GM12878 (cell line): Measurements from ENCODE around the gene QSOX1.

ENCODE experiments used
- BCL11A ChIP-seq: IDR thresholded peaks from 2 replicates; pipeline ENCODE4 v1.6.1; 2011; ENCODE audit warnings: low read depth, low read length
- CBX5 ChIP-seq: sonication (generic); IDR thresholded peaks from 2 replicates; pipeline ENCODE4 v1.6.1; 2016; ENCODE audit warnings: low read depth, moderate library complexity, mild to moderate bottlenecking, inconsistent platforms
- CHD4 ChIP-seq: fragments of 200-600 bp; sonication (generic); IDR thresholded peaks from 2 replicates; pipeline ENCODE4 v1.6.1; 2016; ENCODE audit warnings: mild to moderate bottlenecking
- CREB1 ChIP-seq: IDR thresholded peaks from 2 replicates; pipeline ENCODE4 v1.6.1; 2012; ENCODE audit warnings: low read depth, mild to moderate bottlenecking, inconsistent platforms
- CTCF ChIP-seq, 3 experiments: IDR thresholded peaks in 2 of 3; conservative IDR thresholded peaks in 1 of 3; 2 replicates each; pipeline ENCODE4 v1.5.1; 2011; ENCODE audit warnings: low read depth in 3 of 3, low read length in 3 of 3, mild to moderate bottlenecking in 3 of 3, control low read depth in 2 of 3, moderate library complexity in 2 of 3, inconsistent platforms in 1 of 3, mixed read lengths in 1 of 3; ENCODE audit not compliant: control insufficient read depth in 2 of 3, insufficient read depth in 1 of 3; ENCODE audit errors: extremely low read depth in 1 of 3
- MLLT1 ChIP-seq: fragments of 450-650 bp; IDR thresholded peaks from 2 replicates; pipeline ENCODE4 v1.6.1; 2016; ENCODE audit warnings: mild to moderate bottlenecking
- MXI1 ChIP-seq: fragments of 150-350 bp; IDR thresholded peaks from 2 replicates; pipeline ENCODE4 v1.6.1; 2011; ENCODE audit warnings: low read depth, mild to moderate bottlenecking, inconsistent platforms, low read length, improper control_type of control experiment
- NRF1 ChIP-seq: conservative IDR thresholded peaks from 2 replicates; pipeline ENCODE4 v1.6.1; 2011; ENCODE audit warnings: mild to moderate bottlenecking, low read depth, low read length, improper control_type of control experiment
- POLR2A ChIP-seq: IDR thresholded peaks from 2 replicates; pipeline ENCODE4 v1.6.1; 2011; ENCODE audit warnings: low read depth, mild to moderate bottlenecking, low read length
- ZBTB33 ChIP-seq: fragments of 450-650 bp; IDR thresholded peaks from 2 replicates; pipeline ENCODE4 v1.6.1; 2017; ENCODE audit warnings: mild to moderate bottlenecking
- ZNF274 ChIP-seq: IDR thresholded peaks from one replicate; pipeline ENCODE4 v1.8.0; 2011; ENCODE audit not compliant: insufficient read length, insufficient read depth

- TF ChIP-seq MXI1: no peak
- TF ChIP-seq CTCF (IDR thresholded peaks at IDR 0.05 in 2 of 3, conservative IDR thresholded peaks at IDR 0.05 in 1 of 3; ENCODE audit: control insufficient read depth in 2 of 3, extremely low read depth in 1 of 3, insufficient read depth in 1 of 3, low read depth in 3 of 3, low read length in 3 of 3): no peak
- TF ChIP-seq ZNF274: no peak
- TF ChIP-seq ZBTB33: no peak
- TF ChIP-seq CREB1: no peak
- no peak for TF ChIP-seq CBX5
- TF ChIP-seq NRF1: no peak
- TF ChIP-seq POLR2A: no peak
- no peak for TF ChIP-seq BCL11A
- no peak for TF ChIP-seq MLLT1
- TF ChIP-seq CHD4: no peak
Measured at GRCh38 chr1:180239145-180240096, 84.8 kb downstream of the QSOX1 start.
